BE2C (cell line): ENCODE results near the gene EMSY.

Experiments
- DNase-seq: peaks from one replicate; pipeline ENCODE4 v3.0.0-alpha.2; 2020
- H3K27me3 ChIP-seq: fragments of 250-450 bp; sonication (Bioruptor Pico); 2 replicates; pipeline ENCODE4 v1.5.1; 2020; ENCODE audit warnings: mild to moderate bottlenecking
- H3K36me3 ChIP-seq: fragments of 250-450 bp; sonication (Bioruptor Pico); 2 replicates; pipeline ENCODE4 v1.5.1; 2020; ENCODE audit warnings: mild to moderate bottlenecking
- H3K4me1 ChIP-seq: fragments of 250-450 bp; sonication (Bioruptor Pico); 2 replicates; pipeline ENCODE4 v1.5.1; 2020
- H3K4me3 ChIP-seq: 2 replicates; pipeline ENCODE4 v1.5.1; 2011; ENCODE audit warnings: low read depth, low read length
- H3K9me3 ChIP-seq: fragments of 250-450 bp; sonication (Bioruptor Pico); 2 replicates; pipeline ENCODE4 v1.5.1; 2020
- CTCF ChIP-seq: IDR thresholded peaks from 2 replicates; pipeline ENCODE4 v1.5.1; 2012; ENCODE audit warnings: mild to moderate bottlenecking, low read depth, low read length

The EMSY gene

GRCh38 chr11:76559346-76559745 is 114.5 kb downstream of the EMSY start:
- no peaks in the 10 kb centered on the region; the same call in 1 of the 2 replicates for H3K36me3 ChIP-seq
- H3K4me1 ChIP-seq: peaks cover 3% of the 10 kb centered on the region; the same call in 1 of the 2 replicates
- DNase-seq: no peak
- TF ChIP-seq CTCF: no peak
- H3K4me3 ChIP-seq: no peak overlapping the region
- H3K9me3 ChIP-seq: 0 out of 2 replicates have a peak, but pooled peaks cover 2% of the 10 kb centered on the region
- no peaks in the 10 kb centered on the region for H3K27me3 ChIP-seq

GRCh38 chr11:76560219-76560618 is 115.4 kb downstream of the EMSY start:
- H3K4me1 ChIP-seq: no peaks in the 10 kb centered on the region
- no peaks in the 10 kb centered on the region for H3K27me3 ChIP-seq
- DNase-seq: no peak
- no peak overlapping the region for H3K4me3 ChIP-seq
- H3K9me3 ChIP-seq: 0 out of 2 replicates have a peak, but pooled peaks cover 2% of the 10 kb centered on the region
- no peak for TF ChIP-seq CTCF
- no peaks in the 10 kb centered on the region; the same call in 1 of the 2 replicates for H3K36me3 ChIP-seq

- no peak for TF ChIP-seq CTCF
- Histone ChIP-seq H3K27me3 (no peaks in the 10 kb centered on the region), H3K4me3 (no peak overlapping the region)
Measured at GRCh38 chr11:76561245-76561644, 116.4 kb downstream of the EMSY start.

GRCh38 chr11:76562541-76562940 is 117.7 kb downstream of the EMSY start:
- Histone ChIP-seq H3K4me3 (no peak overlapping the region), H3K27me3 (no peaks in the 10 kb centered on the region), H3K36me3 (no peaks in the 10 kb centered on the region; the same call in 1 of the 2 replicates), H3K4me1 (no peaks in the 10 kb centered on the region), H3K9me3 (no peaks in the 10 kb centered on the region)
- no peak for DNase-seq
- no peak for TF ChIP-seq CTCF

More at GRCh38 chr11:76561245-76561644, 116.4 kb downstream of the EMSY start:
- Histone ChIP-seq H3K36me3 (no peaks in the 10 kb centered on the region; the same call in 1 of the 2 replicates), H3K9me3 (no peaks in the 10 kb centered on the region), H3K4me1 (no peaks in the 10 kb centered on the region)
- DNase-seq: no peak

- H3K4me3 ChIP-seq: no peak overlapping the region
- H3K27me3 ChIP-seq: no peaks in the 10 kb centered on the region
- TF ChIP-seq CTCF: peak; percentile 17; the same call in 1 of the 2 replicates
- H3K9me3 ChIP-seq: no peaks in the 10 kb centered on the region
- H3K36me3 ChIP-seq: no peaks in the 10 kb centered on the region
- no peak for DNase-seq
- no peaks in the 10 kb centered on the region; the same call in 1 of the 2 replicates for H3K4me1 ChIP-seq
Measured at GRCh38 chr11:76564364-76564763, 119.5 kb downstream of the EMSY start.

GRCh38 chr11:76566811-76567210 is 122.0 kb downstream of the EMSY start:
- no peak for DNase-seq
- no peak for TF ChIP-seq CTCF
- Histone ChIP-seq H3K4me3 (no peak overlapping the region), H3K4me1 (no peaks in the 10 kb centered on the region; the same call in 1 of the 2 replicates), H3K27me3 (no peaks in the 10 kb centered on the region), H3K9me3 (no peaks in the 10 kb centered on the region), H3K36me3 (no peaks in the 10 kb centered on the region)
